Rectal smooth muscle tissue (tissue), 1 donor: ENCODE data around the gene INHBB.

ENCODE experiments used
- H3K27ac ChIP-seq: one replicate; pipeline ENCODE4 v1.7.0; 2013; ENCODE audit warnings: low read depth, low read length, inconsistent platforms
- H3K27me3 ChIP-seq: one replicate; pipeline ENCODE4 v1.7.0; 2013; ENCODE audit warnings: low read length; ENCODE audit not compliant: control insufficient read depth, insufficient read depth
- H3K36me3 ChIP-seq: one replicate; pipeline ENCODE4 v1.7.0; 2013; ENCODE audit warnings: low read length; ENCODE audit not compliant: control insufficient read depth, insufficient read depth
- H3K4me1 ChIP-seq: one replicate; pipeline ENCODE4 v1.7.0; 2013; ENCODE audit warnings: low read length; ENCODE audit not compliant: control insufficient read depth, insufficient read depth
- H3K4me3 ChIP-seq: one replicate; pipeline ENCODE4 v1.7.0; 2013; ENCODE audit warnings: low read length
- H3K9ac ChIP-seq: one replicate; pipeline ENCODE4 v1.7.0; 2013; ENCODE audit warnings: low read length

The INHBB gene

GRCh38 chr2:120393456-120393855, 47.5 kb downstream of the INHBB start:
- Histone ChIP-seq H3K36me3 (no peaks in the 10 kb centered on the region), H3K27me3 (peaks cover 2% of the 10 kb centered on the region), H3K9ac (no peak overlapping the region), H3K4me3 (no peak overlapping the region), H3K4me1 (no peaks in the 10 kb centered on the region), H3K27ac (no peak overlapping the region)

GRCh38 chr2:120394764-120395163, 48.8 kb downstream of the INHBB start:
- Histone ChIP-seq H3K36me3 (no peaks in the 10 kb centered on the region), H3K27ac (no peak overlapping the region), H3K9ac (no peak overlapping the region), H3K4me3 (no peak overlapping the region), H3K4me1 (no peaks in the 10 kb centered on the region), H3K27me3 (no peaks in the 10 kb centered on the region)

GRCh38 chr2:120395221-120396012, 49.5 kb downstream of the INHBB start:
- Histone ChIP-seq H3K36me3 (no peaks in the 10 kb centered on the region), H3K4me3 (no peak overlapping the region), H3K27me3 (no peaks in the 10 kb centered on the region), H3K9ac (no peak overlapping the region), H3K27ac (no peak overlapping the region), H3K4me1 (no peaks in the 10 kb centered on the region)

- no peaks in the 10 kb centered on the region for H3K4me1 ChIP-seq
- H3K27ac ChIP-seq = no peak overlapping the region
Observed at GRCh38 chr2:120396013-120396860, 50.3 kb downstream of the INHBB start.

GRCh38 chr2:120396861-120397811, 51.2 kb downstream of the INHBB start:
- Histone ChIP-seq H3K27ac (no peak overlapping the region), H3K9ac (no peak overlapping the region), H3K4me3 (no peak overlapping the region), H3K27me3 (no peaks in the 10 kb centered on the region), H3K36me3 (no peaks in the 10 kb centered on the region), H3K4me1 (no peaks in the 10 kb centered on the region)

More at GRCh38 chr2:120396013-120396860, 50.3 kb downstream of the INHBB start:
- Histone ChIP-seq H3K36me3 (no peaks in the 10 kb centered on the region), H3K27me3 (no peaks in the 10 kb centered on the region), H3K4me3 (no peak overlapping the region), H3K9ac (no peak overlapping the region)

GRCh38 chr2:120398051-120398995, 52.4 kb downstream of the INHBB start:
- Histone ChIP-seq H3K27me3 (no peaks in the 10 kb centered on the region), H3K36me3 (no peaks in the 10 kb centered on the region), H3K27ac (no peak overlapping the region), H3K4me1 (no peaks in the 10 kb centered on the region), H3K4me3 (no peak overlapping the region), H3K9ac (no peak overlapping the region)

GRCh38 chr2:120398996-120399888, 53.3 kb downstream of the INHBB start:
- Histone ChIP-seq H3K9ac (no peak overlapping the region), H3K4me3 (no peak overlapping the region), H3K27ac (no peak overlapping the region), H3K27me3 (no peaks in the 10 kb centered on the region), H3K4me1 (no peaks in the 10 kb centered on the region), H3K36me3 (no peaks in the 10 kb centered on the region)

- no peak overlapping the region for H3K27ac ChIP-seq
- H3K4me3 ChIP-seq = no peak overlapping the region
- H3K36me3 ChIP-seq = no peaks in the 10 kb centered on the region
- no peaks in the 10 kb centered on the region for H3K27me3 ChIP-seq
- H3K4me1 ChIP-seq = no peaks in the 10 kb centered on the region
- no peak overlapping the region for H3K9ac ChIP-seq
Observed at GRCh38 chr2:120399889-120400240, 53.9 kb downstream of the INHBB start.

- H3K4me1 ChIP-seq = no peaks in the 10 kb centered on the region
- H3K36me3 ChIP-seq = no peaks in the 10 kb centered on the region
- no peak overlapping the region for H3K27ac ChIP-seq
- H3K27me3 ChIP-seq = no peaks in the 10 kb centered on the region
- no peak overlapping the region for H3K9ac ChIP-seq
- H3K4me3 ChIP-seq = no peak overlapping the region
Observed at GRCh38 chr2:120400551-120400950, 54.6 kb downstream of the INHBB start.
